CD8-positive, alpha-beta memory T cell (primary cell): ENCODE measurements around the gene CRADD. TPM values are rescaled to one million over a fixed set of nuclear protein-coding genes. Genes with fewer than 3 reads are reported as not detected.
"Not testable (repeated sequence)": the region's sequence is repeated elsewhere in the genome, so short reads cannot be mapped to it uniquely, and the experiment has no call there.

Experiments
- CTCF ChIA-PET: fragments of 350-600 bp; sonication (Branson Sonifier 250); formaldehyde crosslinking; loops from one replicate; lab custom pipeline; 2021; ENCODE audit warnings: antibody characterized with exemption; lab: Charles Lee
- POLR2A ChIA-PET: fragments of 350-600 bp; sonication (Branson Sonifier 250); formaldehyde crosslinking; loops from one replicate; lab custom pipeline; 2021; ENCODE audit warnings: antibody characterized with exemption; lab: Charles Lee
- DNase-seq, 5 donors: peaks; one replicate each; pipeline versions ENCODE4 v3.0.0 to v3.0.0-alpha.2; 2020 to 2022; ENCODE audit warnings: mixed read lengths in 1 of 5
- H3K27ac ChIP-seq: one replicate; pipeline ENCODE4 v1.7.0; 2013; ENCODE audit warnings: low read depth, mild to moderate bottlenecking, low read length, moderate library complexity
- H3K27me3 ChIP-seq: 2 replicates; pipeline ENCODE4 v1.7.0; 2013; ENCODE audit warnings: low read length, mild to moderate bottlenecking; ENCODE audit not compliant: insufficient read depth, poor library complexity, severe bottlenecking
- H3K36me3 ChIP-seq: 2 replicates; pipeline ENCODE4 v1.7.0; 2013; ENCODE audit warnings: mild to moderate bottlenecking, low read length, moderate library complexity; ENCODE audit not compliant: insufficient read depth
- H3K4me1 ChIP-seq: 2 replicates; pipeline ENCODE4 v1.7.0; 2013; ENCODE audit warnings: mild to moderate bottlenecking, low read length, moderate library complexity; ENCODE audit not compliant: insufficient read depth
- H3K4me3 ChIP-seq: 2 replicates; pipeline ENCODE4 v1.7.0; 2013; ENCODE audit warnings: mild to moderate bottlenecking, low read length
- H3K9me3 ChIP-seq: 2 replicates; pipeline ENCODE4 v1.7.0; 2013; ENCODE audit warnings: mild to moderate bottlenecking, low read length
- H3K27ac Mint-ChIP-seq, 8 donors: one replicate each; pipeline ENCODE4 v1.8.0; 2020 to 2021; ENCODE audit warnings: mixed read lengths in 8 of 8, mild to moderate bottlenecking in 6 of 8, inconsistent platforms in 3 of 8, moderate library complexity in 3 of 8
- H3K27me3 Mint-ChIP-seq, 2 donors: one replicate each; pipeline ENCODE4 v1.8.0; 2020 to 2021; ENCODE audit warnings: mixed read lengths in 2 of 2, mild to moderate bottlenecking in 1 of 2, moderate library complexity in 1 of 2
- H3K36me3 Mint-ChIP-seq, 3 donors: one replicate each; pipeline ENCODE4 v1.8.0; 2020 to 2021; ENCODE audit warnings: mixed read lengths in 3 of 3, inconsistent platforms in 1 of 3, mild to moderate bottlenecking in 1 of 3
- H3K4me1 Mint-ChIP-seq, 3 donors: one replicate each; pipeline ENCODE4 v1.8.0; 2020 to 2021; ENCODE audit warnings: mixed read lengths in 3 of 3, inconsistent platforms in 1 of 3, mild to moderate bottlenecking in 1 of 3
- H3K4me3 Mint-ChIP-seq, 7 donors: one replicate each; pipeline ENCODE4 v1.8.0; 2020 to 2021; ENCODE audit warnings: mixed read lengths in 7 of 7, mild to moderate bottlenecking in 6 of 7, moderate library complexity in 4 of 7, inconsistent platforms in 2 of 7
- H3K9me3 Mint-ChIP-seq, 5 donors: one replicate each; pipeline ENCODE4 v1.8.0; 2020 to 2022; ENCODE audit warnings: mixed read lengths in 5 of 5, mild to moderate bottlenecking in 3 of 5, moderate library complexity in 2 of 5, inconsistent platforms in 1 of 5
- polyA plus RNA-seq: library from polyadenylated mRNA; unstranded; fragments of 300-500 nt; fragmentation: Illumina TruSeq; gene quantifications from one replicate; pipeline ENCODE4 v1.2.3, GENCODE V29; 2021
- total RNA-seq, 2 experiments: library from RNA; stranded (reverse); gene quantifications; one replicate each; pipeline ENCODE4 v1.2.3, GENCODE V29; 2021

Gene CRADD
- total and polyA plus RNA-seq, 3 experiments from 2014 or later: 8.6 to 13.2 (median 11.7) TPM

GRCh38 chr12:93857991-93858447 lies 180.8 kb downstream of the CRADD start:
- no peak overlapping the region for H3K27ac Mint-ChIP-seq
- no peak overlapping the region for H3K4me3 Mint-ChIP-seq
- CTCF ChIA-PET: no interaction called here
- H3K36me3 Mint-ChIP-seq: peaks cover 3 to 7% (median 3%) of the 10 kb centered on the region in 3 donors
- POLR2A ChIA-PET: no interaction called here
- Histone ChIP-seq H3K27ac (no peak overlapping the region), H3K9me3 (no peaks in the 10 kb centered on the region), H3K4me1 (no peaks in the 10 kb centered on the region), H3K4me3 (no peak overlapping the region), H3K36me3 (no peaks in the 10 kb centered on the region), H3K27me3 (no peaks in the 10 kb centered on the region)
- no peaks in the 10 kb centered on the region for H3K27me3 Mint-ChIP-seq
- peaks cover 4 to 10% (median 9%) of the 10 kb centered on the region in 3 donors for H3K4me1 Mint-ChIP-seq
- DNase-seq: no peak
- H3K9me3 Mint-ChIP-seq: peaks cover 0 to 3% (median 0%) of the 10 kb centered on the region in 5 donors

GRCh38 chr12:93860668-93861373 lies 183.6 kb downstream of the CRADD start:
- peaks cover 8 to 17% (median 16%) of the 10 kb centered on the region in 5 donors for H3K9me3 Mint-ChIP-seq

GRCh38 chr12:93862424-93862823 lies 185.2 kb downstream of the CRADD start:
- Histone ChIP-seq H3K27ac (no peak overlapping the region), H3K4me1 (no peaks in the 10 kb centered on the region), H3K27me3 (no peaks in the 10 kb centered on the region), H3K9me3 (no peaks in the 10 kb centered on the region), H3K4me3 (no peak overlapping the region), H3K36me3 (no peaks in the 10 kb centered on the region)
- H3K27me3 Mint-ChIP-seq: peaks cover 0 to 4% of the 10 kb centered on the region in 2 donors
- ChIA-PET POLR2A (no interaction called here), CTCF (no interaction called here)
- H3K9me3 Mint-ChIP-seq: peaks cover 18 to 32% (median 30%) of the 10 kb centered on the region in 5 donors
- H3K36me3 Mint-ChIP-seq: peaks cover 4 to 38% (median 9%) of the 10 kb centered on the region in 3 donors
- no peak overlapping the region for H3K27ac Mint-ChIP-seq
- no peaks in the 10 kb centered on the region for H3K4me1 Mint-ChIP-seq
- DNase-seq: no peak
- H3K4me3 Mint-ChIP-seq: no peak overlapping the region

More at GRCh38 chr12:93860668-93861373, 183.6 kb downstream of the CRADD start:
- ChIA-PET CTCF (no interaction called here), POLR2A (no interaction called here)
- DNase-seq: no peak
- no peaks in the 10 kb centered on the region for H3K27me3 ChIP-seq
- Mint-ChIP-seq H3K27me3 (no peaks in the 10 kb centered on the region), H3K36me3 (peaks cover 3 to 24% (median 6%) of the 10 kb centered on the region in 3 donors), H3K27ac (no peak overlapping the region), H3K4me3 (no peak overlapping the region), H3K4me1 (no peaks in the 10 kb centered on the region)
- no peak overlapping the region for H3K27ac ChIP-seq
- no peaks in the 10 kb centered on the region for H3K36me3 ChIP-seq
- no peaks in the 10 kb centered on the region for H3K4me1 ChIP-seq
- no peak overlapping the region for H3K4me3 ChIP-seq
- no peaks in the 10 kb centered on the region for H3K9me3 ChIP-seq

- CTCF ChIA-PET: no interaction called here
- peaks cover 7 to 57% (median 11%) of the 10 kb centered on the region in 3 donors for H3K36me3 Mint-ChIP-seq
- POLR2A ChIA-PET: no interaction called here
- H3K9me3 Mint-ChIP-seq: peaks cover 46 to 59% (median 54%) of the 10 kb centered on the region in 5 donors
- no peak overlapping the region for H3K4me3 ChIP-seq
- H3K4me1 Mint-ChIP-seq: no peaks in the 10 kb centered on the region
- DNase-seq: no peak
- no peak overlapping the region for H3K27ac ChIP-seq
- no peak overlapping the region for H3K27ac Mint-ChIP-seq
- H3K9me3 ChIP-seq: peaks cover 11% of the 10 kb centered on the region
- H3K36me3 ChIP-seq: no peaks in the 10 kb centered on the region
- H3K4me1 ChIP-seq: no peaks in the 10 kb centered on the region
- H3K4me3 Mint-ChIP-seq: no peak overlapping the region
- no peaks in the 10 kb centered on the region for H3K27me3 ChIP-seq
- peaks cover 0 to 6% of the 10 kb centered on the region in 2 donors for H3K27me3 Mint-ChIP-seq
These were observed 188.6 kb downstream of the CRADD start for GRCh38 chr12:93865751-93866150.

- Histone ChIP-seq H3K9me3 (peaks cover 11% of the 10 kb centered on the region), H3K27ac (no peak overlapping the region), H3K36me3 (no peaks in the 10 kb centered on the region), H3K4me1 (no peaks in the 10 kb centered on the region), H3K27me3 (no peaks in the 10 kb centered on the region), H3K4me3 (no peak overlapping the region)
- DNase-seq: no peak
- CTCF ChIA-PET: no interaction called here
- Mint-ChIP-seq H3K4me1 (no peaks in the 10 kb centered on the region), H3K9me3 (peaks cover 65 to 85% (median 80%) of the 10 kb centered on the region in 5 donors), H3K4me3 (no peak overlapping the region), H3K27ac (no peak overlapping the region), H3K36me3 (peaks cover 6 to 62% (median 12%) of the 10 kb centered on the region in 3 donors), H3K27me3 (peaks cover 0 to 7% of the 10 kb centered on the region in 2 donors)
- POLR2A ChIA-PET: no interaction called here
These were observed 191.6 kb downstream of the CRADD start for GRCh38 chr12:93868771-93869170.

- Mint-ChIP-seq H3K27ac (no peak overlapping the region), H3K9me3 (peaks cover 72 to 86% (median 85%) of the 10 kb centered on the region in 5 donors), H3K36me3 (peaks cover 5 to 64% (median 13%) of the 10 kb centered on the region in 3 donors), H3K4me3 (no peak overlapping the region), H3K27me3 (peaks cover 0 to 9% of the 10 kb centered on the region in 2 donors), H3K4me1 (no peaks in the 10 kb centered on the region)
- no peak for DNase-seq
- Histone ChIP-seq H3K4me3 (no peak overlapping the region), H3K27ac (no peak overlapping the region), H3K4me1 (no peaks in the 10 kb centered on the region), H3K36me3 (no peaks in the 10 kb centered on the region), H3K9me3 (peaks cover 11% of the 10 kb centered on the region), H3K27me3 (no peaks in the 10 kb centered on the region)
- POLR2A ChIA-PET: no interaction called here
- CTCF ChIA-PET: no interaction called here
These were observed 193.0 kb downstream of the CRADD start for GRCh38 chr12:93870020-93870795.

- CTCF ChIA-PET, DNase-seq, H3K4me1 Mint-ChIP-seq, H3K36me3 ChIP-seq, H3K27me3 Mint-ChIP-seq, H3K27ac ChIP-seq, H3K4me3 Mint-ChIP-seq, H3K27ac Mint-ChIP-seq, H3K27me3 ChIP-seq, H3K4me1 ChIP-seq, POLR2A ChIA-PET, H3K4me3 ChIP-seq: not testable (repeated sequence)
- H3K9me3 ChIP-seq: peaks cover 18% of the 10 kb centered on the region
- Mint-ChIP-seq H3K9me3 (peaks cover 72 to 86% (median 85%) of the 10 kb centered on the region in 5 donors), H3K36me3 (peaks cover 9 to 64% (median 20%) of the 10 kb centered on the region in 3 donors)
These were observed 194.4 kb downstream of the CRADD start for GRCh38 chr12:93871566-93871965.

GRCh38 chr12:93873561-93873960 lies 196.4 kb downstream of the CRADD start:
- no peaks in the 10 kb centered on the region for H3K36me3 ChIP-seq
- no peaks in the 10 kb centered on the region for H3K4me1 ChIP-seq
- peaks cover 62 to 80% (median 76%) of the 10 kb centered on the region in 5 donors for H3K9me3 Mint-ChIP-seq
- H3K9me3 ChIP-seq: peaks cover 18% of the 10 kb centered on the region
- peaks cover 8 to 55% (median 18%) of the 10 kb centered on the region in 3 donors for H3K36me3 Mint-ChIP-seq
- H3K4me1 Mint-ChIP-seq: no peaks in the 10 kb centered on the region
- POLR2A ChIA-PET: no interaction called here
- no peak overlapping the region for H3K4me3 ChIP-seq
- CTCF ChIA-PET: no interaction called here
- H3K27ac Mint-ChIP-seq: no peak overlapping the region
- peaks cover 0 to 3% of the 10 kb centered on the region in 2 donors for H3K27me3 Mint-ChIP-seq
- H3K4me3 Mint-ChIP-seq: no peak overlapping the region
- H3K27me3 ChIP-seq: no peaks in the 10 kb centered on the region
- DNase-seq: no peak
- no peak overlapping the region for H3K27ac ChIP-seq
